HG02763 (cell line): ENCODE data around the gene ABT1.

Source experiments
- ATAC-seq: cut with Tn5 transposase; IDR thresholded peaks from one replicate; pipeline ENCODE4 v1.9.1; 2021; ENCODE audit warnings: mild to moderate bottlenecking, moderate library complexity; ENCODE audit not compliant: unreplicated experiment

ABT1 gene

DNA sequence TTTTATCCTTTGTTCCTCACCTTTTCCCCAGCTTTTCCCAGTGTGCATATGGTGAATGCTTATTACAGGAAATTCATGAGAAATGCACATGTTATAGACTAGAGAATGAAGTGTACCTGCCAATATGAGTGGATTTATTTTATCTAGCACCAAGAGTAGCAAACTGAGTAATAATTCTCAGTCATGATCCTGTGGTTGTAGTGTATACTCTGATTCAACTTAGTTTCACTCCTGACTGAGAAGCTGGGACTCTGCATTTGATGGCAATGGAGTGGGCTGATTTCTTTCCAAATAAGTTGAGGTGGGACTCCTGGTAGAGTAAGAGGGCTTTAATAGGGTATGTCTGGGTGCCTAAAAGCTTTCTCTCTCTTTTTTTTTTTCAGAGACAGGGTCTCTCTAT lies 4.0 kb downstream of the ABT1 start:
- no peak for ATAC-seq

DNA sequence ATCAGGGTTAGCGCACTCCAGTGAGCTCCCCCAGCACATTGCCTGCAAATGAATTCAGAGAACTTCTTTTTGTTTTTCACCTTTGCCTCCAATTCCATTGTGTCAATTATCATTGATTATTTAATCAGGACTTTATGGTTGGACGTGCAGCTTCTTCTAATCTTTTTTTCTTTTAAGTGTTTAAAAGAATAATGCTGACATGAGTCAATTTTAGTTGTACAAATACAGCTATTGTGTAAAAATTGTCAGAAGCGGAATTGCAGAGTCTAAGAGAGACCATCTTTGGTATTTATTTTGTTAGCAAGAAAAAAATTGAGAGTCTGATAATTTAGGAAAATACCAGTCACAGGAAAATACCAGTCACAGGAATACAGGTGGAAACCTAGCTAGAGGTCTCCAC lies 5.5 kb downstream of the ABT1 start:
- ATAC-seq: no peak

DNA sequence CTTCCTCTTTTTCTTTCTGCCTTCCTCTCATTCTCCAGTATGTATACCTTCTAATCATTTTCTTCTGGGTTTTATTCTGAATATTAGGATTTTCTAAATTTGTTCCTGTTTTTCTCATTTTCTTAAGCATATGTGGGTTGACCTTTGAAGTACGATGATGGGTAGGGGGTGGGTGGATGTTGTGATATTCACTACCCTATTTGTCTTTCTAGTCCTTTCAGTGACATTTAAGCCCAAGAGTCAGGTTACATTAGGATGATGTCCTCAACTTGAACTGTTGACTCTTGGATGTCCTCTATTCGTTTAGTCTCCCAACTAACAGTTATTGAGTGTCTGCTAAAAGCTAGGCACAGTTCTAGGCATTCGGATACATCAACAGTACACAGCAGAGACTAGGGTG lies 7.3 kb downstream of the ABT1 start:
- no peak for ATAC-seq

DNA sequence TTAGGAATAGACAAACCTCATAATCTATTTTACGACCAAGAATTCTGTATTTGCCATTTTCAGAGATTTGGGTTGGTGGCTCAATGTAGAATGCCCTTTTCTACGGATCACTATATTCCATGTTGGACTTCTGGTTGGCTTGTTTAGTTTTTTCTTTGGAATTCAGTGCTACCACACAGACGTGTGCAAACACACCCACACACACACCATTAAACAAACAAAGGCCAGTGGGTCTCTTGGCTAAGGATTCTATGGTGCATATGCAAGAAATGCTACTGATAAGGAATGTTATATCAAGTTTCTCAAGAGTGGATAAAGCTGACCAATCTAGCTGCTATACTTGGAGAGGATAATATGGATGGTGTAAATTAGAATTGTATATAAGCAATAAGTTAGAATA lies 8.0 kb downstream of the ABT1 start:
- ATAC-seq: no peak

DNA sequence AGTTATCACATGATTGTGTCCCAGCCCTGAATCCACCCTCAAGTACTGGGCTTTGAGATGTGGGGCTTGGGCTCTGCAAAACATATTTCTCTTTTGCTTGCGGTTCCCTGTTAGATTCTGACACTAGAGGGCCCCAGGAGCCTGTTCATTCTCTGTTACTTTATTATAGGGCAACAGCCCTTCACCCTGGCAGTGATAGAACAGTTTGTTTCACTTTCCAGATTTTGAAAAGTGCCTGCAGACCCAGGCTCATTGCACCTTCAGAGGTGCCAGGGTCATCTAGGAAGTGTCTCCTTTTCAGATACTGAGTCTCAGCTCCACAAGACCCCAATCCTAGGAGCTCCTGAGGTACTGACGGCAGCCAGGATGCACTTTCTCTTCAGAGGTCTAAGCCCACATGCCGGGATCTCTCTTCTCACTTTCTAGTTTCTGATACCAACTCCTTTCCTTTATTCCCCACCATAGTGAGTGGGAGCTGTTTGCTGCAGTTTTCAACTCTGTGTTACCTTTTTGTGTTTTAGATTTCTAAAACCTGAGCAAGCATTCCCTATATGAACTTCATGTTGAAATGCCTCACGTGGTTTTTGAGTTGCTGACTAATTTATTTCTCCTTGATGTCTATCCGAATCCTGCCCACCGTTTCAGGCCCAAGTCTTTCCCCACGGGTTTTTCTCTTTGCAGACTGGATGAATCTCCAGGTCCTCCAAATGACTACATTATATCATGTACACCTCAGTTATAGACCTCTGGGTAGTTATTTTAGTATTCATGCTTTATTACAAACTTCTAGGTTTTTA lies 10.9 kb downstream of the ABT1 start:
- no peak for ATAC-seq

DNA sequence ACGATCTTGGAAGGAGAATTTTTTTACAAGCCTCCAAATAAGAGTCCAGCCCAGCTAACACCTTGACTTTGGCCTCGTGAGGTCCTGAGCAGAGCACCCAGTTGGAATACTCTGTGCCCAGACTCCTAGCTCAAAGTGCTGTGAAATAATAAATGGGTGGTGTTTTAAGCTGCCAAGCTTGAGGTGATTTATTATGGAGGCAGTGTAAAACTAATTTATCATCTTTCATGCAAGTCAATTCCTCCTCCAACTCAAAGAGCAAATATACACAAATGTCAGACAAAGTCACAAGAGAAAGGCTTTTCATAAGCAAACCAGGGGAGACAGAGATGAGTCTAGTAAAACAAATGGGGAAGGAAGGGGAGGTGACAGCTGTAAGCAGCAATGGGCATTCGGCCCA lies 12.7 kb downstream of the ABT1 start:
- no peak for ATAC-seq

DNA sequence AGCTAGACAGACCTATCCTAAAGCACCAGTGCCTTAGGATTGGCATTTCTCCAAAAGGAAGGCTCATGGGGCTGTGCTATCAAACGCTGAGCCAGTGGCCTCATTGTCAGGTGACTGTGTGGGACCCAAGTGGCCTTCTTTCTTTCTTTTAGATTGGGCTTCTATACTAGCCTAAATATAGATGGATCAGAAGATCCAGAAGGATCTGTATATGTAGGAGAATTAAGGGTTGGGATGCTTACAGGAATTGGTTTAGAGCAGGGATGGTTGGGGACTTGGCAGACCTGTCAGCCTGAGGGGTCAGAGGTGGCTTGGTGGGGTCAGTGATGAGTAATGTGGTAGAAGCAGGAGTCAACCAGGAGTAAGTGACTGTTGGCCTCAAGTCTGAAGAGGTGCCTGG lies 14.8 kb downstream of the ABT1 start:
- no peak for ATAC-seq

DNA sequence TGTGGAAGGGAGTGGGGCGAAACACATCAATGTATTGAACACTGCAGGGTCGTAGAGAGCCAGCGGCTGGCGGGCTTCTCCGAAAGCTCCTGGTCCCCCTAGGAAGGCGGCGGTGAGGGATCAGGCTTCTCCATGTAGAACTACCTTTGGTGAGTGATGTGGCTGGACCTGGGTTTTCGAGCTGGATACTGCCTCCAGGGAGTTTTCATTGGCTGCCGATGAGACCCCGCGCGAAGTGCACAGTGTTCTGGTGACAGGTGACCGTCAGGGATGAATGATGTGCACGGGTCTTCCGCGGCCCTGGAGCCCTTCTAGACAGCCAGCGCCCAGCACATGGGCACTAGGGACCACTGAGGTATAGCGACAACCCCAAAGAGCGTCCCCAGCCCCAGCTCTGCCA lies 16.4 kb downstream of the ABT1 start:
- no peak for ATAC-seq

DNA sequence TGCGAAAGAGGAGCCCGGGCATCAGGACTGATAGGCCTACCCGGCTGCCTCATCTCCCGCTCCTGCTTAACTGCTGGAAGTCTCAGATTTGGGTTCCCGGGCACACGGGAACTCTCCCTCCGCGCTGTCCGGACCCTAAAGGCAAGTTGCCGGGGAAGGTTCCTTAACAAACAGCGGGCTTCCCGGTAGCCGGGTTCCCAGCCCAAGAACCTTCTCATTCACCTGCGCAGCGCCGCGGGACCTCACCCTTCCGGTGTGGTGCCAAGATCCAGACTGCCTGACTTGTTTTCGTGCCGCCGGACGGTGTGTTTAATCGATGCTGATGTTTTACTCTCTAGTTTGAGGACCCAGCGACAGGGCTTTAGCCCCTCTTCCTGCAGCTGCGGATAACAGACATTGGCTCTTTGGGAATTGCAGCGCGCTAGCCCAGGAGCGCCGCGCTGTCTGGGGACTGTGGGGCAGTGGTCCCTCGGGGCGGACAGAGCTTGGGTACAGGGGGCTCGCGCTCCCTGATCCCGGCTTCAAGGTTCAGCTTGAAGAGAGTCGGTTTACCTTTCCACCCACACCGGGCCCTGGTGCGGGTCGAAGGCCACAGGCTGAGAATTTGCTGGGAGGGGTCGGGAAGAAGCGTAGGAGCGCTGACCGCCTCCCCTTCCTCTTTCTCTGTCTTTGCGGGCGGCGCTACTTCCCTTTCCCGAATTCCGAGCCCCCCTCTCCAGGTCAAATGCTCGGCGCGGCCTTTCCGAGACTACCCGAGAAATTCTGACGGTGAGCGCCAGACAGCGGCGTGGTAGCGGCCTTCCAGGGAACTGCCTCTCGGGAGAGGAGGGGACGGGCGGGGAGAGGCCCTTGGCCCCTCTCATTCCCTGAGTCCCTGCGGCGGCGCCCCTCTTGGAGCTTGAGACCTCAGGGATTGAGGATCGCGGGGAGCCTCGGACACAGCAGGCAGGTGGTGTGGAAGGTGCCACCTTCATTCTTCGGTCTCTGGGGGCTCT lies 17.2 kb downstream of the ABT1 start:
- ATAC-seq: no peak

DNA sequence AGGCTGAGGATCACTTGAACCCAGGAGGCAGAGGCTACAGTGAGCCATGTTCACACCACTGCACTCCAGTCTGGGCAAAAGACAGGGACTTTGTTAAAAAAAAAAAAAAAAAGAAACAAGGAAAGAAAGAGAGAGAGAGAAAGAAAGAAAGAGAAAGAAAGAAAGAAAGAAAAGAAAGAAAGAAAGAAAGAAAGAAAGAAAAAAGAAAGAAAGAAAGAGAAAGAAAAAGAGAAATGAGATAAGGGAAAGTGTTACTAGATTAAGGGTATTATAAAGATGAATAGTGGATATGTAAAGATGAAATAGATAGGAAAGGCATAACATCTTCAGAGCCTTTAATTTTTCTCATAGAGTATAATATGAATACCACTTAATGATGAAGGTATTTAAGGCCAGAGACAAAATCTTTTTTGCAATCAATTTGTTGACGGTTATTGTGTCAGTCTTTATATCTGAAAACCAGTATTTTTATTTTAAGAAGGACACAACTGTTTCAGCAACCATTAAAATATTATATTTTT lies 26.6 kb downstream of the ABT1 start:
- no peak for ATAC-seq

DNA sequence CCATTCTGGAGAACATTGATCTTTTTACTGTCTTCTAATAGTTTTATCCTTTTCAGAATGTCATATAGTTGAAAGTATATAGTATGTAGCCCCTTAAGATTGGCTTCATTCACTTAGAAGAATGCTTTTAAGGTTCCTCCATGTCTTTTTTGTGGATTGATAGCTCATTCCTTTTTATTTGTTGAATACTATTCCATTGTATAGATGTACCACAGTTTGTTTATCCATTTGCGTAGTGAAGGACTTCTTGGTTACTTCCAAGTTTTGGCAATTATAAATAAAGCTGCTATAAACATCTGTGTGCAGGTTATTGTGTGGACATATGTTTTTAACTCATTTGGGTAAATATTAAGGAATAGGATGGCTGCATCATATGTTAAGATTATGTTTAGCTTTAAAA lies 27.8 kb downstream of the ABT1 start:
- no peak for ATAC-seq

DNA sequence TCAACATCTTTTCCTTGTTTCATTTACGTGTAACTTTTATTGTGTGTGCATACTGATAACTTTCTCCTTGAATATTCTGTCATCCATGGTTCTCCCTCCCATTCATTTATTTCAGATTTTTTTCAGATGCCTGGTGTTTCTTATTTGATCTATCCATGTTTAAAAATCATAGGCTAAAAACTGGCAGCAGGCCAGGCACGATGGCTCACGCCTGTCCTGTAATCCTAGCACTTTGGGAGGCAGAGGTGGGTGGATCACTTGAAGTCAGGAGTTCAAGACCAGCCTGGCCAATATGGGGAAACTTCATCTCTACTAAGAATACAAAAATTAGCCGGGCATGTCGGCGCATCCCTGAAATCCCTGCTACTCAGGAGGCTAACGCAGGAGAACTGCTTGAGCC lies 31.1 kb downstream of the ABT1 start:
- no peak for ATAC-seq

DNA sequence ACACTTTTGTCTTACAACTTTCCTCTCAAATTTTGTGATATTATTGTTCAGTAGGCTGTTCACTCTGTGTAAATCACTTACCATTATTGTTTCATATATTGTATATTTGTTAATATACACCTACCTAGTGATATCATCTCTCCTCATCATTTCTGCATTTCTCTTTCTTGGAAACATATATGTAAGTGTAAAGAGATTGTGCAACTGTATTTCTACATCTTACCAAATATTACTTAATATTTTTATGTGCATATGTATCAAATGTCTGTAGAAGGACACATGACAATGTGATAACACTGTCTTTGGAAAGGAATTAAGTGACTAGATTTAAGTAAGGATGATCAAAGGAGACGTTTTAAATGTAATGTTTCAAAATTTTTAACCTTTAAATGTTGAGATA lies 32.6 kb downstream of the ABT1 start:
- ATAC-seq: no peak

DNA sequence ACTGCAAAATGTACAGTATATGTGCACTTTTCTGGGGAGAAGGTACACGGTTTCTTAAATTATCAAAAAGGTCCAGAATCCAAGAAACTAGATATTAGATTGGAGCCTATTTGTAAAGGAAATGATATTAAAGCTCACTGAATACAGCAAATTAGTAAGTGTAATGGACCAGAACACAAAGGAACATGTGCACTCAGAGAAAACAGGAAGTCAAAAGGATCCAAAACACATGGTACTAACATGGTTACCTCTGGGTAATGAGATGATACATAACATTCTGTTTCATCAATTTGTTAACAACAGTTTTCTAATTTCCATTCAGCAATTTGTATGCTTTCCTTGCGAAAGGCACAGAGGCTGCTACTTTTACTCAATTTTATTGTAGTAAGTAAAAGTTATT lies 44.1 kb downstream of the ABT1 start:
- no peak for ATAC-seq

DNA sequence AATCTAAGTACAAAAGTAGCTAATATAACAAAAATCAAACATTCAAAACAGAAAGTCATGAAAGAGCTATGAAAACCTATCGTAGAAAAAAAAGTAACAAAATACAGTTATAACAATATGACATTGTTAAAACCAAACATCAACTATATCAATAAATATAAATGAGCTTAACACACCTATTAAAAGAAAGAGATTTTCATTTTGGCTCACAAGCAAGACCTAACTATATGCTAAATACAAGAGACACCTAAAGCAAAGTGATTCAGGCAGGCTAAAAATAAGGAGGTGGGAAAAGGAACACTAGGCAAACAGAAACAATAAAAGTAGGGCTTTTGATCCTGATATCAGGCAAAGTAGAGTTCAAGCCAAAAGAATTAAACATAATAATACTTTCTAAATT lies 49.3 kb downstream of the ABT1 start:
- no peak for ATAC-seq
